Liver (tissue), 9 donors: Measurements from ENCODE around the gene VPS39. TPM values are rescaled to one million over a fixed set of nuclear protein-coding genes. Genes with fewer than 3 reads are reported as not detected.

ENCODE experiments used
- DNase-seq: peaks from one replicate; pipeline ENCODE4 v3.0.0-alpha.2; 2017; ENCODE audit warnings: low spot score
- H3K27ac ChIP-seq, 2 donors: one replicate each; pipeline ENCODE4 v1.7.0; 2013; ENCODE audit warnings: inconsistent platforms in 2 of 2, low read length in 2 of 2, control low read depth in 1 of 2, low read depth in 1 of 2, mild to moderate bottlenecking in 1 of 2
- H3K27me3 ChIP-seq, 4 donors: one replicate each; pipeline versions ENCODE4 v1.6.1 to v1.7.0; 2013; ENCODE audit warnings: low read length in 3 of 4, inconsistent platforms in 1 of 4, mild to moderate bottlenecking in 1 of 4, moderate library complexity in 1 of 4; ENCODE audit not compliant: control insufficient read depth in 4 of 4, insufficient read depth in 4 of 4
- H3K36me3 ChIP-seq, 4 donors: one replicate each; pipeline versions ENCODE4 v1.6.1 to v1.7.0; 2013; ENCODE audit warnings: low read length in 3 of 4, mild to moderate bottlenecking in 3 of 4, low read depth in 1 of 4, moderate library complexity in 1 of 4; ENCODE audit not compliant: control insufficient read depth in 4 of 4, insufficient read depth in 3 of 4
- H3K4me1 ChIP-seq, 4 donors: one replicate each; pipeline versions ENCODE4 v1.6.1 to v1.7.0; 2013; ENCODE audit warnings: low read length in 3 of 4, mild to moderate bottlenecking in 3 of 4, moderate library complexity in 1 of 4; ENCODE audit not compliant: control insufficient read depth in 4 of 4, insufficient read depth in 4 of 4
- H3K4me3 ChIP-seq, 3 donors: one replicate each; pipeline versions ENCODE4 v1.6.1 to v1.7.0; 2013; ENCODE audit warnings: low read length in 3 of 3, control low read depth in 1 of 3, low read depth in 1 of 3, mild to moderate bottlenecking in 1 of 3
- H3K9ac ChIP-seq, 2 donors: one replicate each; pipeline ENCODE4 v1.7.0; 2013; ENCODE audit warnings: low read length in 2 of 2, mild to moderate bottlenecking in 2 of 2, moderate library complexity in 2 of 2, control low read depth in 1 of 2, low read depth in 1 of 2
- H3K9me3 ChIP-seq, 4 donors: one replicate each; pipeline versions ENCODE4 v1.6.1 to v1.7.0; 2013; ENCODE audit warnings: low read length in 3 of 4; ENCODE audit not compliant: control insufficient read depth in 4 of 4
- ATF3 ChIP-seq: IDR thresholded peaks from 2 replicates; pipeline ENCODE4 v1.6.1; 2016; ENCODE audit warnings: antibody characterized with exemption
- CTCF ChIP-seq: fragments of 150-350 bp; IDR thresholded peaks from 2 replicates; pipeline ENCODE4 v1.5.1; 2017; ENCODE audit warnings: improper control_type of control experiment, low read depth, low read length; ENCODE audit not compliant: missing input control
- EGR1 ChIP-seq, 2 donors: IDR thresholded peaks; 2 replicates each; pipeline ENCODE4 v1.6.1; 2016 to 2018; ENCODE audit warnings: antibody characterized with exemption in 2 of 2, low read depth in 2 of 2
- FOXA1 ChIP-seq: IDR thresholded peaks from 2 replicates; pipeline ENCODE4 v1.6.1; 2016; ENCODE audit warnings: antibody characterized with exemption
- FOXA2 ChIP-seq: IDR thresholded peaks from 2 replicates; pipeline ENCODE4 v1.6.1; 2016; ENCODE audit warnings: antibody characterized with exemption
- GABPA ChIP-seq, 2 donors: IDR thresholded peaks in 1 of 2; conservative IDR thresholded peaks in 1 of 2; 2 replicates each; pipeline ENCODE4 v1.6.1; 2016; ENCODE audit warnings: antibody characterized with exemption in 2 of 2, mild to moderate bottlenecking in 1 of 2, moderate library complexity in 1 of 2
- HNF4A ChIP-seq, 2 donors: conservative IDR thresholded peaks; 2 replicates each; pipeline ENCODE4 v1.6.1; 2016; ENCODE audit warnings: antibody characterized with exemption in 2 of 2, mild to moderate bottlenecking in 2 of 2
- HNF4G ChIP-seq: IDR thresholded peaks from 2 replicates; pipeline ENCODE4 v1.6.1; 2016; ENCODE audit warnings: antibody characterized with exemption
- JUND ChIP-seq, 2 donors: IDR thresholded peaks; 2 replicates each; pipeline ENCODE4 v1.6.1; 2016; ENCODE audit warnings: antibody characterized with exemption in 2 of 2
- MAX ChIP-seq: IDR thresholded peaks from 2 replicates; pipeline ENCODE4 v1.6.1; 2016; ENCODE audit warnings: antibody characterized with exemption
- NR2F2 ChIP-seq: IDR thresholded peaks from 2 replicates; pipeline ENCODE4 v1.6.1; 2016; ENCODE audit warnings: antibody characterized with exemption
- RAD21 ChIP-seq, 2 donors: IDR thresholded peaks; 2 replicates each; pipeline ENCODE4 v1.6.1; 2016; ENCODE audit warnings: antibody characterized with exemption in 2 of 2, mild to moderate bottlenecking in 2 of 2
- REST ChIP-seq: IDR thresholded peaks from 2 replicates; pipeline ENCODE4 v1.6.1; 2016; ENCODE audit warnings: antibody characterized with exemption, mild to moderate bottlenecking
- RXRA ChIP-seq, 2 donors: IDR thresholded peaks; 2 replicates each; pipeline ENCODE4 v1.6.1; 2017 to 2018; ENCODE audit warnings: antibody characterized with exemption in 2 of 2, mild to moderate bottlenecking in 1 of 2
- SP1 ChIP-seq: IDR thresholded peaks from 2 replicates; pipeline ENCODE4 v1.6.1; 2018; ENCODE audit warnings: antibody characterized with exemption, mild to moderate bottlenecking
- TAF1 ChIP-seq: conservative IDR thresholded peaks from 2 replicates; pipeline ENCODE4 v1.6.1; 2016; ENCODE audit warnings: antibody characterized with exemption, mild to moderate bottlenecking
- YY1 ChIP-seq: IDR thresholded peaks from 2 replicates; pipeline ENCODE4 v1.6.1; 2016; ENCODE audit warnings: antibody characterized with exemption, mild to moderate bottlenecking
- ZBTB33 ChIP-seq: IDR thresholded peaks from 2 replicates; pipeline ENCODE4 v1.6.1; 2016; ENCODE audit warnings: antibody characterized with exemption
- WGBS: extraction: QIAGEN DNeasy Blood & Tissue Kit; methylation state at CpG from one replicate; pipeline ENCODE4 v1.1.7; 2013; 5-methylcytosine and 5-hydroxymethylcytosine counted together
- polyA plus RNA-seq, 2 donors: library from polyadenylated mRNA; stranded (reverse) in 1 of 2; unstranded in 1 of 2; fragments of 200-250 nt in 1 of 2; fragments of >200 nt in 1 of 2; fragmentation: Nextera tagmentation in 1 of 2; extraction: Ambion mirVana in 1 of 2; gene quantifications; one replicate each; pipeline versions ENCODE4 v1.2.1 to v1.2.3, GENCODE V29; 2013 to 2015
- total RNA-seq, 2 donors: library from RNA; depleted of rRNA; stranded (reverse); fragments of >200 nt; gene quantifications; one replicate each; pipeline ENCODE4 v1.2.3, GENCODE V29; 2014
- donor health status: healthy.
- donor health status: healthy.
- donor health status: healthy.
- donor health status: healthy.
- donor health status: healthy.

VPS39 gene
- total and polyA plus RNA-seq, 4 donors = 11.1 to 41.2 (median 16.8) TPM

- Histone ChIP-seq H3K9ac (no peak overlapping the region), H3K4me1 (peaks cover 0 to 17% (median 8%) of the 10 kb centered on the region in 4 donors), H3K27ac (no peak overlapping the region), H3K4me3 (no peak overlapping the region), H3K36me3 (peaks cover 7 to 52% (median 44%) of the 10 kb centered on the region in 4 donors), H3K9me3 (no peaks in the 10 kb centered on the region), H3K27me3 (no peaks in the 10 kb centered on the region)
- no peak for TF ChIP-seq YY1
- 83% methylated on average over 5 of the region's 5 CpGs for WGBS
- no peak for DNase-seq
Measured at GRCh38 chr15:42184296-42184695, 23.8 kb downstream of the VPS39 start.

GRCh38 chr15:42182961-42183360 lies 25.1 kb downstream of the VPS39 start:
- H3K27ac ChIP-seq = no peak overlapping the region
- TF ChIP-seq TAF1 (no peak), RAD21 (IDR thresholded peaks at IDR 0.05) (no peak), EGR1 (IDR thresholded peaks at IDR 0.05; ENCODE audit: low read depth in 2 of 2) (no peak), SP1 (no peak), ZBTB33 (no peak), FOXA1 (no peak), HNF4A (conservative IDR thresholded peaks at IDR 0.05) (no peak), GABPA (IDR thresholded peaks at IDR 0.05 in 1 of 2, conservative IDR thresholded peaks at IDR 0.05 in 1 of 2) (no peak), HNF4G (no peak), JUND (IDR thresholded peaks at IDR 0.05) (no peak), YY1 (no peak), CTCF (no peak), NR2F2 (no peak), MAX (no peak), ATF3 (no peak), FOXA2 (no peak), RXRA (IDR thresholded peaks at IDR 0.05) (no peak), REST (no peak)
- no peaks in the 10 kb centered on the region for H3K9me3 ChIP-seq
- no peak for DNase-seq
- no peak overlapping the region for H3K9ac ChIP-seq
- H3K36me3 ChIP-seq = peaks cover 8 to 57% (median 47%) of the 10 kb centered on the region in 4 donors
- H3K4me3 ChIP-seq = no peak overlapping the region
- WGBS = 94% methylated on average over 6 of the region's 6 CpGs
- no peaks in the 10 kb centered on the region for H3K27me3 ChIP-seq
- H3K4me1 ChIP-seq = peaks cover 0 to 10% (median 7%) of the 10 kb centered on the region in 4 donors
